Fibroblast of villous mesenchyme (primary cell): ENCODE results near the gene AK9. TPM values are rescaled to one million over a fixed set of nuclear protein-coding genes. Genes with fewer than 3 reads are reported as not detected.
"Not testable (repeated sequence)": the region's sequence is repeated elsewhere in the genome, so short reads cannot be mapped to it uniquely, and the experiment has no call there.

ENCODE experiments used
- DNase-seq: peaks from one replicate; pipeline ENCODE4 v3.0.0-alpha.2; 2010; ENCODE audit warnings: low read depth
- H3K4me3 ChIP-seq: 2 replicates; pipeline ENCODE4 v1.5.1; 2011; ENCODE audit warnings: low read depth, mild to moderate bottlenecking, low read length
- total RNA-seq: library from RNA; depleted of rRNA; stranded (reverse); fragments of >200 nt; gene quantifications from 2 replicates; pipeline ENCODE4 v1.2.3, GENCODE V29; 2012
- TF ChIP-seq, protein P1 (sequence below): IDR thresholded peaks from 2 replicates; pipeline ENCODE4 v1.5.1; 2012; ENCODE audit warnings: low read depth, mild to moderate bottlenecking, low read length; ENCODE audit not compliant: insufficient read depth

Gene AK9
- total RNA-seq, 1 donor, result 3.5 TPM

DNA sequence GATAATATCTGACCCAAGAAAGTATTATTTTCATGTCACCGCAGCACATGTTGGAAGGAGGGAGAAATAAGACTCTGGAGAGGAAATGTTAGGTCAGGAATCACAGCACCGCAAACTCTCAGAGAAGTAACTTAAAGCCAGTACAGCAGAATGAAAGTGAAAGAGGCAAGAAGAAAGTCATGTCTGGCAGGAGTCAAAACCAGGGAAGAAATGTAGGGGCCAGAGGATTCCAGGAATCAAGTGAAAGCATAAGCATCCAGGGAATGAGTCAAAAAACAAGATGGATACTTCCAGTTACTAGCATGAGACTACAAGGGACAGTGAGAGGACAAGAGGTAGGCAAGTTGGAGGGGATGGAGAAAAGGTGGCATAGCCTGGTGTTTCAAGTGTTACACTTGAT lies 80.4 kb downstream of the AK9 start:
- peak; percentile 40 for DNase-seq
- no peak overlapping the region for H3K4me3 ChIP-seq

DNA sequence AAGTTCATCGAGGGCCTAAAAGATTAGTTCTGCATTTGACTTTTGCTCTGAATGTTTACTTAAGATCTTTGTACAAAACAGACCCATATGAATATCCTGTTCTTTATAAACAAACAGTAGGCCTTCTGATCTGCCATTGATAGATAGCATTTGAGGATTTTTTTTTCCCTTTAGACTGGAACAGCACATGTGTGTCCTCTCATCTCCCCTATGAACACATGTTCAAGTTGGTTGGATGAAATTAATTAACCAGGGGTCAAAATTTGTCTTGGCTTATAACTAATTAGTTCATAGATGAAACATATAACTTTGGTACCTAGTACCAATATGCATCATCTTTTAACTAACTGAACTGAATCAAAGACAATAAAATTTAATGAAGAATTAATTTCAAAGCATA lies 81.3 kb downstream of the AK9 start:
- TF ChIP-seq, protein P1, sequence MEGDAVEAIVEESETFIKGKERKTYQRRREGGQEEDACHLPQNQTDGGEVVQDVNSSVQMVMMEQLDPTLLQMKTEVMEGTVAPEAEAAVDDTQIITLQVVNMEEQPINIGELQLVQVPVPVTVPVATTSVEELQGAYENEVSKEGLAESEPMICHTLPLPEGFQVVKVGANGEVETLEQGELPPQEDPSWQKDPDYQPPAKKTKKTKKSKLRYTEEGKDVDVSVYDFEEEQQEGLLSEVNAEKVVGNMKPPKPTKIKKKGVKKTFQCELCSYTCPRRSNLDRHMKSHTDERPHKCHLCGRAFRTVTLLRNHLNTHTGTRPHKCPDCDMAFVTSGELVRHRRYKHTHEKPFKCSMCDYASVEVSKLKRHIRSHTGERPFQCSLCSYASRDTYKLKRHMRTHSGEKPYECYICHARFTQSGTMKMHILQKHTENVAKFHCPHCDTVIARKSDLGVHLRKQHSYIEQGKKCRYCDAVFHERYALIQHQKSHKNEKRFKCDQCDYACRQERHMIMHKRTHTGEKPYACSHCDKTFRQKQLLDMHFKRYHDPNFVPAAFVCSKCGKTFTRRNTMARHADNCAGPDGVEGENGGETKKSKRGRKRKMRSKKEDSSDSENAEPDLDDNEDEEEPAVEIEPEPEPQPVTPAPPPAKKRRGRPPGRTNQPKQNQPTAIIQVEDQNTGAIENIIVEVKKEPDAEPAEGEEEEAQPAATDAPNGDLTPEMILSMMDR, result no peak
- no peak for DNase-seq
- no peak overlapping the region for H3K4me3 ChIP-seq

More for the DNA sequence above, 80.4 kb downstream of the AK9 start:
- TF ChIP-seq, protein P1, result no peak

DNA sequence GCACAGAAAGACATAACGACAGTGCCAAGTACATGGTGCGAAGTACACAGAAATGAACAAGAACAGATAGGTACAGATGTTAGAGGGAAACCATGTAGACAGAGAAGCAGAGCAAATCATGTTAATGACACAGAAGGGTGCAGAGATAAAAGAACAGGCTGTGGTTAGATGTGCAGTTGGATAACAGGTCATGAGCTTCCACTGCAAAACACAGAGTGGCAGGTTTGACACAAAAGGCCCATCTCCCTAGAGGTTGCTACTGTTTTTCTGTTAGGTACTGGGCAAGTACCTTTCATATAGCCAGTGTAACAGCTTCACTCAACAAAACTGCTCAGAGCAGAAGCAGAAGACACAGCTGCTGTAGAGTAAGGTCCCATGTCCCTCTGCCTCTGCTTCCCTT lies 84.6 kb downstream of the AK9 start:
- no peak for DNase-seq
- TF ChIP-seq, protein P1, result no peak
- H3K4me3 ChIP-seq, result no peak overlapping the region

DNA sequence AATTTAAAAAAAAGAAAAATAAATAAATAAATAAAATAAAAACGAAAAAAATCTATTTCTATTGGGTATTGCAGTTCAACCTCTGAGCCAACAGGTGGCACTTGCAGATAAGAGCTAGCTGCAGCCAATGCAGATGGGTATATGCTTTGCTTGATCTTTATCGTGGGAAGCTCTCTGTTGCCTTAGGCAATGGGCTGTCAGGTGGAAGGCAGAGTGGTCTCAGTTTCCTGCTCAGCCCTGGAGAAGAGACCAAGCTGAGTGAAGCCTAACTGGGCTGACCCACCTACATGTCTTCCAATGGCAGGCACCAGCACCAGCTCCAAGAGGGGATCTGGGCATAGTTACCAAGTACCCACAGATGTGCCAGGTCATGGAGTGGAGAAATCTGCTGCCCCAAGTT lies 95.0 kb downstream of the AK9 start:
- peak; percentile 42 for DNase-seq
- TF ChIP-seq, protein P1, result peak; percentile 56

DNA sequence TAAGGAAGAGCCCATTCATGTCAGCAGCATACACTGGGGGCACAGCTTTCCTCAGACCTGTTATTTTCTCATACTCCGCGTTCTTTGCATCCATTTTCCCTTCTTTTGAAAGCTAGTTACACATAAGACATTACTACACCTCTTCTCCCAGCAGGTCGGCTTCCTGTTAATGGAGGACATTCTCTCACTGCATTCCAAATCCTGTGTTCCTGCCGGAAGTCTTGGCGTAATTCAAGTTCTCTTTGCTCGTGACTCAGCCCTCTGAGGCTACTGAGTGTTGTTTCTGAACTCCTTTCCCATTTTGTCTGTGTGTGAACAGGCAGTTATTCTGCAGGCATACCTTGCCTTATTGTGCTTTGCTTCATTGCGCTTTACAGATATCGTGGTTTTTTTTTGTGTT lies 110.5 kb downstream of the AK9 start:
- TF ChIP-seq, protein P1, result no peak
- DNase-seq, result peak; percentile 5
- H3K4me3 ChIP-seq, result no peak overlapping the region

More for the DNA sequence above, 95.0 kb downstream of the AK9 start:
- no peak overlapping the region for H3K4me3 ChIP-seq

DNA sequence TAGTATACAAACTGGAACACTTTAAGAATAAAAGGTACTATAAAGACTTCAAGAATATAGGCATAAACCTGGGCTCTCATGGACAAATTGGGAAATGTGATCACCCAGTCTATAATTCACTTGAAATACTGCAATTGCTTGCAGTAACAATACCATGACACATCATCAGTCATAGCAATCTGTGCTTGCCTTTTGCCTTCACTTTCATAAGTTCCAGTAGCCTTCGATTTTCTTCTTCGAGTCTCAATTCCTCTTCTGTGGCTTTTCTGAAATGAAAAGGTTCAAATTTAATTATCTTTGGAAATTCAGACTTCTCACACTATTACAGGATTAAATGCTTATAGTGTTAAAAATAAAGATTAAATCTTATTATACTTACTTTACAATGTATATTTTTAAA lies 111.6 kb downstream of the AK9 start:
- TF ChIP-seq, protein P1, result no peak
- DNase-seq, result no peak
- no peak overlapping the region for H3K4me3 ChIP-seq

DNA sequence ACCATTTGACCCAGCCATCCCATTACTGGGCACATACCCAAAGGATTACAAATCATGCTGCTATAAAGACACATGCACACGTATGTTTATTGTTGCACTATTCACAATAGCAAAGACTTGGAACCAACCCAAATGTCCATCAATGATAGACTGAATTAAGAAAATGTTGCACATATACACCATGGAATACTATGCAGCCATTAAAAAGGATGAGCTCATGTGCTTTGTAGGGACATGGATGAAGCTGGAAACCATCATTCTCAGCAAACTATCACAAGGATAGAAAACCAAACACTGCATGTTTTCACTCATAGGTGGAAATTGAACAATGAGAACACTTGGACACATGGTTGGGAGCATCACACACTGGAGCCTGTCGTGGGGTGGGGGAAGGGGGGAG lies 121.1 kb downstream of the AK9 start:
- not testable (repeated sequence) for DNase-seq, H3K4me3 ChIP-seq
